Tibial artery (tissue), 4 donors: Measurements from ENCODE around the gene ELOVL1.

Experiments used
- DNase-seq, 2 donors: peaks; one replicate each; pipeline ENCODE4 v3.0.0-alpha.2; 2019
- H3K27ac ChIP-seq, 2 donors: fragments of 200-600 bp; sonication (generic) in 1 of 2; 1 replicate in 1 of 2; 2 replicates in 1 of 2; pipeline ENCODE4 v1.5.1; 2018 to 2019; ENCODE audit warnings: mild to moderate bottlenecking in 1 of 2
- H3K27me3 ChIP-seq, 2 donors: fragments of 200-600 bp; sonication (generic) in 1 of 2; one replicate each; pipeline versions ENCODE4 v1.5.1 to v1.6.0; 2016 to 2019
- H3K36me3 ChIP-seq, 3 donors: fragments of 200-600 bp; sonication (generic) in 2 of 3; one replicate each; pipeline ENCODE4 v1.5.1; 2016 to 2019; ENCODE audit warnings: mild to moderate bottlenecking in 2 of 3
- H3K4me1 ChIP-seq, 4 donors: fragments of 200-600 bp; sonication (generic) in 2 of 4; 1 replicate in 3 of 4; 2 replicates in 1 of 4; pipeline ENCODE4 v1.5.1; 2016 to 2019
- H3K4me3 ChIP-seq, 2 donors: fragments of 200-600 bp; sonication (generic) in 1 of 2; 1 replicate in 1 of 2; 2 replicates in 1 of 2; pipeline ENCODE4 v1.5.1; 2018 to 2019; ENCODE audit warnings: mild to moderate bottlenecking in 2 of 2
- H3K9me3 ChIP-seq, 3 donors: fragments of 200-600 bp; sonication (generic) in 1 of 3; one replicate each; pipeline ENCODE4 v1.5.1; 2016 to 2019
- CTCF ChIP-seq, 2 experiments: fragments of 200-600 bp in 1 of 2; fragments of 450-650 bp in 1 of 2; IDR thresholded peaks; one replicate each; pipeline ENCODE4 v1.5.1; 2017 to 2019; ENCODE audit warnings: antibody characterized with exemption in 2 of 2, mild to moderate bottlenecking in 1 of 2, moderate library complexity in 1 of 2
- intact Hi-C: fragments of 100-400 bp; cut with DNase I; formaldehyde crosslinking; loops from one replicate; pipeline ENCODE4 v1.15.0; 2023; ENCODE audit warnings: low total_unique reads

Gene ELOVL1

GRCh38 chr1:43358121-43358745, 9.6 kb downstream of the ELOVL1 start:
- TF ChIP-seq CTCF (IDR thresholded peaks at IDR 0.05), result no peak
- peak overlapping the region; percentile 75 to 91 for H3K27ac ChIP-seq
- peaks cover 0 to 20% (median 11%) of the 10 kb centered on the region in 4 donors for H3K4me1 ChIP-seq
- intact Hi-C loops, result no loop called here
- no peaks in the 10 kb centered on the region for H3K27me3 ChIP-seq
- H3K36me3 ChIP-seq, result peaks cover 6 to 29% (median 16%) of the 10 kb centered on the region in 3 donors
- H3K9me3 ChIP-seq, result no peaks in the 10 kb centered on the region
- DNase-seq, result peak in 1 of 2 donors; percentile 24
- H3K4me3 ChIP-seq, result peak overlapping the region; percentile 58 to 60

GRCh38 chr1:43357251-43357650, 10.6 kb downstream of the ELOVL1 start:
- Histone ChIP-seq H3K4me1 (peaks cover 0 to 20% (median 11%) of the 10 kb centered on the region in 4 donors), H3K27me3 (no peaks in the 10 kb centered on the region), H3K36me3 (peaks cover 0 to 19% (median 6%) of the 10 kb centered on the region in 3 donors), H3K9me3 (no peaks in the 10 kb centered on the region), H3K27ac (no peak overlapping the region), H3K4me3 (no peak overlapping the region)
- intact Hi-C loops, result no loop called here
- DNase-seq, result no peak
- TF ChIP-seq CTCF (IDR thresholded peaks at IDR 0.05), result no peak

GRCh38 chr1:43354936-43355335, 12.9 kb downstream of the ELOVL1 start:
- intact Hi-C loops, result loop anchor here (5.0 kb wide), 1 partner anchor 32 kb away; the partner anchor contains the start of genes MED8 and SZT2
- TF ChIP-seq CTCF (IDR thresholded peaks at IDR 0.05), result no peak
- Histone ChIP-seq H3K4me3 (no peak overlapping the region), H3K9me3 (no peaks in the 10 kb centered on the region), H3K27me3 (no peaks in the 10 kb centered on the region), H3K4me1 (peaks cover 0 to 23% (median 13%) of the 10 kb centered on the region in 4 donors), H3K36me3 (no peaks in the 10 kb centered on the region), H3K27ac (no peak overlapping the region)
- no peak for DNase-seq

GRCh38 chr1:43354471-43354870, 13.3 kb downstream of the ELOVL1 start:
- intact Hi-C loops, result loop anchor here (5.0 kb wide), 1 partner anchor 33 kb away; the partner anchor contains the start of genes MED8 and SZT2
- no peak overlapping the region for H3K4me3 ChIP-seq
- H3K4me1 ChIP-seq, result peaks cover 0 to 27% (median 16%) of the 10 kb centered on the region in 4 donors
- H3K9me3 ChIP-seq, result no peaks in the 10 kb centered on the region
- no peak for TF ChIP-seq CTCF (IDR thresholded peaks at IDR 0.05)
- H3K27ac ChIP-seq, result no peak overlapping the region
- no peaks in the 10 kb centered on the region for H3K27me3 ChIP-seq
- no peaks in the 10 kb centered on the region for H3K36me3 ChIP-seq
- no peak for DNase-seq

GRCh38 chr1:43352881-43353280, 14.9 kb downstream of the ELOVL1 start:
- intact Hi-C loops, result loop anchor here (5.0 kb wide), 1 partner anchor 34 kb away; the partner anchor contains the start of genes MED8 and SZT2

More at GRCh38 chr1:43352881-43353280, 14.9 kb downstream of the ELOVL1 start:
- Histone ChIP-seq H3K36me3 (no peaks in the 10 kb centered on the region), H3K9me3 (no peaks in the 10 kb centered on the region), H3K4me3 (no peak overlapping the region), H3K27ac (no peak overlapping the region), H3K4me1 (peaks cover 0 to 21% (median 13%) of the 10 kb centered on the region in 4 donors), H3K27me3 (no peaks in the 10 kb centered on the region)
- TF ChIP-seq CTCF (IDR thresholded peaks at IDR 0.05), result no peak
- no peak for DNase-seq
